Measurements from ENCODE around the gene CCDC146.
"Not testable (repeated sequence)": the region's sequence is repeated elsewhere in the genome, so short reads cannot be mapped to it uniquely, and the experiment has no call there.

GRCh38 chr7:77172437-77173172 is 50.2 kb downstream of the CCDC146 start:
- not testable (repeated sequence) for TF ChIP-seq CHCHD3 (CRISPR knock-in tag; IDR thresholded peaks at IDR 0.05); ZBTB2 (IDR thresholded peaks at IDR 0.05); SRSF1 (IDR thresholded peaks at IDR 0.05; ENCODE audit: low read depth, low read length); POLR2A (conservative IDR thresholded peaks at IDR 0.05); REST (IDR thresholded peaks at IDR 0.05; ENCODE audit: borderline replicate concordance); REST (CRISPR knock-in tag; IDR thresholded peaks at IDR 0.05; ENCODE audit: low read depth); RAD21 (CRISPR knock-in tag; conservative IDR thresholded peaks at IDR 0.05 in 1 of 2, IDR thresholded peaks at IDR 0.05 in 1 of 2); CTCF (IDR thresholded peaks at IDR 0.05 in 2 of 3, conservative IDR thresholded peaks at IDR 0.05 in 1 of 3; ENCODE audit: insufficient read depth in 2 of 3, low read depth in 1 of 3, low read length in 3 of 3); JUNB (CRISPR knock-in tag; conservative IDR thresholded peaks at IDR 0.05); FOS (IDR thresholded peaks at IDR 0.05; ENCODE audit: extremely low read depth, insufficient read length); ZKSCAN3 (CRISPR knock-in tag; IDR thresholded peaks at IDR 0.05); ZNF431 (CRISPR knock-in tag; IDR thresholded peaks at IDR 0.05)

All from K562 (cell line).